ENCODE results near the gene PPT2. TPM values are rescaled to one million over a fixed set of nuclear protein-coding genes. Genes with fewer than 3 reads are reported as not detected.

PPT2 gene
- total and polyA plus RNA-seq, 2 of the 8 experiments (the other 6 are each of a cell fraction or from before 2014, with no cell fraction given): 24.1 to 39.5 TPM

- DNase-seq (ENCODE audit: low read depth in 1 of 2, low spot score in 2 of 2): no peak
- WGBS, 2 experiments (ENCODE audit: extremely low coverage in 1 of 2, insufficient coverage in 1 of 2, insufficient read length in 1 of 2, insufficient replicate concordance in 2 of 2, low coverage in 1 of 2, low lambda C conversion rate in 2 of 2, missing lambda C conversion rate in 1 of 2): 87% methylated on average over 1 of the region's 1 CpG; no CpG with 5 or more reads in 1 of the 2 experiments
- H3K79me1 ChIP-seq (ENCODE audit: low read depth, low read length): peaks cover 9% of the 10 kb centered on the region; the same call in 1 of the 2 replicates
Observed at GRCh38 chr6:32174416-32174815, 20.5 kb downstream of the PPT2 start.

More at GRCh38 chr6:32174416-32174815, 20.5 kb downstream of the PPT2 start:
- Histone ChIP-seq H3K23me2 (ENCODE audit: low read depth, low read length) (peaks cover 26% of the 10 kb centered on the region), H2AFZ (ENCODE audit: low read length) (no peak overlapping the region), H2AK5ac (ENCODE audit: low read depth, low read length) (no peak overlapping the region), H2BK5ac (ENCODE audit: low read depth, low read length) (no peak overlapping the region), H3K36me3 (ENCODE audit: control insufficient read depth in 2 of 4, insufficient read depth in 4 of 4, low read length in 3 of 4) (peaks cover 2 to 19% (median 16%) of the 10 kb centered on the region in 4 experiments; a peak in 7 of 8 replicates), H3K14ac (ENCODE audit: insufficient read length) (no peak overlapping the region), H4K5ac (ENCODE audit: insufficient read length, low read depth, low read length) (no peak overlapping the region), H3K79me2 (ENCODE audit: control insufficient read depth in 1 of 2, insufficient read depth in 2 of 2, low read length in 2 of 2) (peaks cover 13 to 47% of the 10 kb centered on the region in 2 experiments), H3K27ac (ENCODE audit: low read depth, low read length) (no peak overlapping the region), H3K56ac (replicated peaks; ENCODE audit: insufficient read length, low read depth, low read length) (no peak overlapping the region), H3K4ac (replicated peaks; ENCODE audit: insufficient read length, low read depth, low read length) (no peak overlapping the region), H2BK12ac (ENCODE audit: low read depth, low read length) (no peak overlapping the region), H2BK120ac (replicated peaks; ENCODE audit: low read depth, low read length) (no peak overlapping the region), H3K23ac (ENCODE audit: insufficient read length) (no peak overlapping the region), H3K9me3 (ENCODE audit: insufficient read depth in 2 of 2, low read depth in 1 of 2, low read length in 1 of 2) (no peaks in the 10 kb centered on the region), H3K4me3 (ENCODE audit: extremely low read depth in 1 of 4, insufficient read depth in 2 of 4, low read depth in 3 of 4, low read length in 4 of 4) (peak overlapping the region in 1 of 4 experiments; percentile 99; a peak in 3 of 8 replicates), H3K9ac (replicated peaks in 1 of 4; ENCODE audit: extremely low read depth in 1 of 4, low read depth in 3 of 4, low read length in 3 of 4) (no peak overlapping the region), H3K4me2 (ENCODE audit: insufficient read depth in 1 of 2, low read depth in 2 of 2, low read length in 2 of 2) (peak overlapping the region; percentile 99 to 100; a peak in 2 of 4 replicates), H3K18ac (ENCODE audit: extremely low read depth, low read length) (no peak overlapping the region), H4K8ac (ENCODE audit: extremely low read depth, insufficient read depth, low read length) (no peak overlapping the region), H2BK20ac (ENCODE audit: low read length) (no peak overlapping the region), H3K27me3 (replicated peaks in 1 of 4; ENCODE audit: control insufficient read depth in 3 of 4, extremely low read depth in 1 of 4, insufficient read depth in 3 of 4, low read length in 3 of 4) (no peaks in the 10 kb centered on the region), H3K4me1 (replicated peaks in 1 of 4; ENCODE audit: control insufficient read depth in 3 of 4, insufficient read depth in 4 of 4, low read length in 3 of 4) (peaks cover 5 to 20% (median 9%) of the 10 kb centered on the region in 4 experiments; a peak in 6 of 7 replicates), H4K20me1 (replicated peaks in 1 of 2; ENCODE audit: control insufficient read depth in 1 of 2, insufficient read depth in 2 of 2, low read length in 2 of 2) (peaks cover 6 to 7% of the 10 kb centered on the region in 2 experiments), H4K91ac (replicated peaks; ENCODE audit: insufficient read length, low read length) (no peak overlapping the region), H2BK15ac (ENCODE audit: low read length) (no peak overlapping the region)
- FAIRE-seq: no peak
- ChIA-PET CTCF (ENCODE audit: partially characterized antibody) (interaction anchor here (1.3 kb wide), 1 partner anchor 26 kb away, joined by 3 read pairs; no protein-coding TSS in a partner anchor), POLR2A (ENCODE audit: partially characterized antibody) (interaction anchor here (1.9 to 2.1 kb wide), 2 partner anchors 10 to 45 kb away, joined by 6 to 10 read pairs; partner anchors contain the start of gene EGFL8)
- TF ChIP-seq E2F6 (IDR thresholded peaks at IDR 0.05): no peak
- no peak for TF ChIP-seq NRF1 (IDR thresholded peaks at IDR 0.05; ENCODE audit: low read depth, low read length)

Data from H1 (cell line).